HG03064 (cell line): ENCODE results near the gene MUSK.

Source experiments
- ATAC-seq: cut with Tn5 transposase; IDR thresholded peaks from one replicate; pipeline ENCODE4 v1.9.1; 2021; ENCODE audit warnings: low read depth; ENCODE audit not compliant: unreplicated experiment

Gene MUSK

GRCh38 chr9:110668570-110669167, at the start of gene MUSK:
Gene MUSK (plus strand): TSS chr9:110668791. CDS start chr9:110668905, 114 bp downstream.
- ATAC-seq: no peak

DNA sequence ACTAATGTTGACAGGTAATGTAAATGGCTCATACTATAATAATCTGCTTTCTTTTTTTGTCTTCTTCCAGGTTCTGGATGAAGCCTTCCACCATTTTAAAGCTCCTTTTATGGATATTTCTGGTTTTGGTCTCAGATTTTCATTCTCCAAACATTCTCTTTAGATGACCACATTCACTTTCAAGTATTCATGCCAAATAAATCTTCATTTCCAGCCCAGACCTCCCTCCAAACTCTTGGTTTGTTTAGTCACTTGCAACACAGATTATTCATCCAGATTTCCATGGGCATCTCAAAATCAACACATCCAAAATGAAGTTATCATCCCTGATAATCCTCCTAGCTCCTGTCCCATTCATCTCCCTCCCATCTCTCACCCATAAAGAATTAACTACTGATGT, 48.8 kb upstream of the MUSK start:
- ATAC-seq: no peak

- no peak for ATAC-seq
These were observed 47.9 kb upstream of the MUSK start for GRCh38 chr9:110620726-110621125.

- ATAC-seq: no peak
These were observed 46.2 kb upstream of the MUSK start for GRCh38 chr9:110622368-110622767.

GRCh38 chr9:110623462-110624025, 45.0 kb upstream of the MUSK start:
- no peak for ATAC-seq

DNA sequence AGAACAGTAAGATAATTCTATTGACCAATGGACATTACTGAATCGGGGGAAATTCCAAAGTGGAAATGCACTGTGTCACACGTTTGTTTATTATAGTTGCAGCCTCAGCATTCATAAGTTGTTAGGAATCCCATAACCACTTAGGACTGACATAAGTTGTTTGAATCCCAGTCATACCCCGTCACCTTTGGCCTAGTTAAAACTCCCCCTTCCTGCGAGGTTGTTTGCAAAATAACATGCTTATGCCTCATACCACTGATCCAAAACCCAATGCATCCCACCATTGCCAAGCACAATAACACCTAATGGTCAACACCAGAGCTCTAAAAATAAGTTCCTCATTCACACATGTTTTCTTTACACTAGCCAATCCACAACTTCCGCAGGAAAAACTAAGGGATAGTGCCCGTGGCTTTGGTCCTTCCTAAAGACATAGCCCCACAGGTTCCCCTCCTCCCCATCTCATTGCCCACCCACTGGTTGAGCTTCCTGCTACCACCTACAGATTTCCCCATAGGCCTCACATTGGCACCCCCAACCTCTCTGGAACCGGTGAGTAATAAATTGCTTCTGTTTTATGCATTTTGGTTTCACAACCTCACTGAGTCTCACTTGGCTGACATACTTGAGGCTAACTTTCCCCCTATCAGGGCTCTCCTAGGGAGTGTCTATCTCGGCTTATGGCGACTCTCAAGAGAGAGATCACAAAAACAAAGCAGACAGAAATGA, 42.3 kb upstream of the MUSK start:
- peak; percentile 74 for ATAC-seq

DNA sequence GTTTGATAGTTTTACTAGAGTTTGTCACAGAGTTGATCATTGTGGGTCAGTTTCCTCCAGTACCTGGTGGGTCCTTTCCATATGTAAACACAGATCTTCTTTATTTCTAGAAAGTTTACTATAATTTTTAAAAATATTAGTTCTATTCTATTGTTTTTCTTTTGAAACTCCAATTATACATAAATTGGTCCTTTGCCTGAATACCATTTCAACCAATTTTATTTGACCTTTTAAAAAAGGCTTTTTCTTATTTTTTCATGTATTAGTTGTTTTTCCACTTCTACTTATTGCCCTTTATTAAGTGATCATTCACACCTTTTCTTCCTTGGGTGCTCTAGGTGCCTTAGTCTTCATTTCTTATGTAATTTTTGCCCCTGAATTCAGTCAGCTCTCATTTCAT, 33.0 kb upstream of the MUSK start:
- no peak for ATAC-seq

- no peak for ATAC-seq
These were observed 30.1 kb upstream of the MUSK start for GRCh38 chr9:110638381-110638954.

DNA sequence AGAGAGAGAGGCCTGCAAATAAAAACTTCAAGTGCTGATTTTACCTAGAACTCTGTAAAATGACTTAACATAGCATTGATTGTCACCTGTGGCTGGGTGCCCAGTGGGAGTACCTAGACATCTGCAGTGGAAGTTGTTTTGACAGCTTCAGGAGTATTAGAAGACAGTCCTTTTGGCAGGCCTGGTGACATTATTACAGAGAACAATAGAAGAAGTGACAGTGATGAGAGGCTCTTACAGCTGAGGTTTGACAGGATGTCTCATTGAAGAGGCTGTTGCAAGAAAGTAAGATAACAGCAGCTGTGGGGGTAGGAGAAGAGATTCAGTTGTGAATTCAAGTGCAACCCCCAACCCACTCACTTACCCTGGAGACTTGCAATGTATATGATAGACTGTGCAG, 27.9 kb upstream of the MUSK start:
- ATAC-seq: no peak

DNA sequence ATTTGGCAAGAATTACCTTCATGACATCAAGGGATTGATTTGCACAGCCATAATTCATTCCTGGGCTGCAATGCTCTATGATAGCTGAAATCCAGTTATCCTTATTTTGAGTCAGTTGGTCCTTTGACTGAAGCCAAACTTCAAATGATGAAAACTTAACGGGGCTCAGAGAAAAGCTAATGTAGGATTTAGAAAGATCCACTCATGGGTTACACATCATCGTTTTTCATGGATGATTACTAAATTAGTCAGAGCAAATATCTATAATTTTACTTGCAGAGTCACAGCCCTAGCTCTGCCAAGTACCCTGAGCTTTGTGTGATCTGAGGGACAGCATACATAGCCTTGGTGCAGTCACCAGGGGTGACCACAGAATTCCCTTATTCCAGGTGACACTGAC, 27.3 kb upstream of the MUSK start:
- ATAC-seq: no peak

GRCh38 chr9:110648696-110649095, 19.9 kb upstream of the MUSK start:
- ATAC-seq: no peak

GRCh38 chr9:110650261-110650660, 18.3 kb upstream of the MUSK start:
- no peak for ATAC-seq

DNA sequence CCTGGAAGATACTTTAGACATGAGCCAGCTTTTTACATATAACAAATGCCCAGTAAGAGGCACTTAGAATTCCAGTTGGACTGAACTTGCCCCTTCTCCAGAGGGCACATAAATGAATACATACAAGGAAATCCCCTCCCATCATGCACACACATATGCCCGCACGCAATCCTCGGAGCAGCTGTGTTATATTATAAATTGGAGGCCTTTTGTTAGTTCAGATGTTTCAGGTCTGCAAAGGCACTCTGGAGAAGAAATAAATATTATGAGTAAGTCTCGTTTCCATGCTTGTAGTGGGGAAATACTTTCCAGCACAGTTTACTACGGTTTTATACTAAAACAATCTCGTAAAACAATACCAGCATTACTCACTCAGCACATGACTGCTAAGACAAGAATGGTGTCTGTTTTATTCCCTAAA, 17.6 kb upstream of the MUSK start:
- no peak for ATAC-seq

DNA sequence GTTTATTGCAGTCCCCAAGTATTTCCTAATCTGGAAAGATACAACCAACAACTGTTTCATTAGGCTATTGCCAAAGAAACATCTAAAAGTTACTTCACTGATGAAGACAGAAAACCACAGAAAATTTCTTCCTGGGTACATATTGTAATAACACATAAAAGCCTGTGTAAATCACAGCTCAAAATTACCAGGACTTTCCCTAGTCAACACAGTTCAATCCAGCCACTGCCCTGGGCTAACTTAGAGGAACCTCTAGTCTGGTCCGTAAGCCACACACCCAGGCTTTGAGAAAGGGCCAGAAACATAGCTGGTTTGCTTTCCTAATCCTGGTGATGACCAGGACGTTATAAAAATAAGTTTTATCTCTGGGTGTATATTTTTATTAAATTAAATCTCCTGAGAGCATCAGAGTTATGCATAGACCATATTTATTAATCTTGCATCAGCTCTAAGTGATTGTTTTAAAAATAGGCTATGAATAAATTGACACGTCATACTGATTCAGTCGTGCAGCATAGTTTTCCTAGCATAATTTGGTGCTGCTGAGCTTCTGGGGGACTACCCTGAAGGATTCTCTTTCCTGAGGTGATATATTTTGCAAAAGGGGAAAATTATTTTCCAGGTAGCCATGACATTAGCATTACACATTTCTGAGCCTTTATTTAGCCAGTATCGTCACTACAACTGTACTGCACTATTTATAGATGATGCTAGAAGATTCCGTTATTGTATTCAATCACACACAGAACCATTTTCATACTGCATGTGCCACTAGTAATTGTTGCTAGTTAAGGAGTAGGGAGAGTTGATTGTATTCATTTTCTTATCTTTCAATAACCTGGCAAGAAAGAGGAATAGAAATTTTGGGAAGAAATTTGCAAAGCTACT, 12.6 kb upstream of the MUSK start:
- no peak for ATAC-seq

GRCh38 chr9:110659891-110660541, 8.6 kb upstream of the MUSK start:
- ATAC-seq: no peak

- ATAC-seq: no peak
These were observed 842 bp downstream of the MUSK start for GRCh38 chr9:110669433-110669832.

DNA sequence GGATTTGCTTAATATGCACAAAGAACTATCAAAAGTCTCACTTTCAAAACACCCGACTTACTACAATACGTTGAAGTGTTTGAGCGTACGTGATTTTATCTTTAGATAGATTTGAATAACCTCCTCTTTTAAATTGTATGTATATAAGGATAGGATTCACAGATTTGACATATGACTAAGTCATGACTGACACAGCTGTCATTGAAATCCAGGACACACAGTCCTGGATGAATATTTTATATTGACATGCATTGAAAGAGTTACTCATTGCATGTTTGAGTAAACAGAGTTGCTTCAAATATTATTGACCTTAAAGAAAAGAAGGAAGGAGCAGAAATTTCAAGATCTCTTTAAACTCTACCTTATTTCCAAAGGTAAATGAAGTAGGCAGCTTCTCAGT, 3.3 kb downstream of the MUSK start:
- no peak for ATAC-seq

DNA sequence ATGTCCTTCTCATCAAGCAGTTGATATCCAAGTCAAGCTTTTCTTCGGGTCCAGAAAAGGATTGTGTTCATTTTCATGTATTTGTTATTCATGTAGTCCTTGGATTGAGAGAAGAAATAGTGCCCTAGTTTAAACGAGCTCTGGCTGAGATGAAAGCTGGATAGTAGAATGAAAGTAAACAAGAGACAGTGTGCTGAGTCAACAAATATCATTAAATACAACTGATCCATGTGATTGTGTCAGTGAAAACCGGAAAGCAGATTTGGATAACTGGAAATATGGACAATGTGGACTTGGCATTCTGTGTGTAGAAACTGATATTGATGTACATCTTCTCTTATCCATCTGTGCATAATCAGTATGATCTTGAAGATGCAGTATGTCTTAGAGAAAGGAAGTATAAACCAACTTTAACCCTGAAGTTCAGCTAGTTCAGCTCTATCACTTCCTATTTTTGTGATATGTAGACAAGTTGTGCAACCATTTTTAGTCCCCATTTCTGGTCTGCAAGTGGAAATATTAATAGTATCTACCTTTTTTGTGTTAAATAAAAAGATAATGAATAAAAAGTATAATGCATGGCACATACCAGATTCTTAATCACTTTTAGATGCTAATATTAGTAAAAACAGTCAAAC, 4.4 kb downstream of the MUSK start:
- no peak for ATAC-seq

DNA sequence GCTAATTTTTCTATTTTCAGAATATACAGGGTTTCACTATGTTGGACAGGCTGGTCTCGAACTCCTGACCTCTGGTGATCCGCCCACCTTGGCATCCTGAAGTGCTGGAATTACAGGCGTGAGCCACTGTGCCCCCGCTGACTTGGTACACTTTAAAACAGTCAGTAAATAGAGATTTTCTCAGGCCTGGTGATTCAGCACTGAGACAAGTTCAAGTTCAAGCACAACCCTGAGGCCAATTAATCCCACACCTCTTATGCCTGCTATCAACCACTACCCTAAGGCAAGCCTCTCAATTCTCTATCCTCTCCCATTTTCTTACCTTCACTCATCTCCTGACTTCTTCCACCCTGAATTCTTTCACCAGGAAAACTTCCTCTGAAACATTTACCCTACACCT, 18.9 kb downstream of the MUSK start:
- ATAC-seq: no peak

DNA sequence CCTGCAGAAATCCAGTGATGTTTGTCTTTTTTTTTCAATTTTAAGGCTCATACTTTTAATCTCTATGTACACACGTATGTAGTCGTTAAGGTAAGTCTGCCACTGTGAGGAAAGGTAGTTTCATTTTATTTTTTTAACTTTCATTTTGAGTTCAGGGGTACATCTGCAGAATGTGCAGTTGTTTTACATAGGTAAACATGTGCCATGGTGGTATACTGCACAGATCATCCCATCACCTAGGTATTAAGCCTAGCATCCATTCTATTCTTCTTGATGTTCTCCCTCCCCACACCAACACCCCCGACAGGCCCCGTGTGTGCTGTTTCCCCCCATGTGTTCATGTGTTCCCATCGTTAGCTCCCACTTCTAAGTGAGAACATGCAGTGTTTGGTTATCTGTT, 19.7 kb downstream of the MUSK start:
- ATAC-seq: no peak
